ENCODE data around the gene GLB1L2. TPM values are rescaled to one million over a fixed set of nuclear protein-coding genes. Genes with fewer than 3 reads are reported as not detected.

Gene GLB1L2
- total RNA-seq, 3 donors from 2014 or later, result 21.5 to 27.9 (median 26.9) TPM

GRCh38 chr11:134374171-134374570 is 42.4 kb downstream of the GLB1L2 start:
- Histone ChIP-seq H3K4me1 (ENCODE audit: low read depth) (no peaks in the 10 kb centered on the region), H3K9me3 (no peaks in the 10 kb centered on the region), H3K4me3 (no peak overlapping the region), H3K36me3 (ENCODE audit: low read depth) (no peaks in the 10 kb centered on the region)
- no peak for ATAC-seq
- intact Hi-C loops (cut with DNase I, micrococcal nuclease), result no loop called here
- DNase-seq, result peak in 1 of 3 donors; percentile 25
- TF ChIP-seq, protein P1, sequence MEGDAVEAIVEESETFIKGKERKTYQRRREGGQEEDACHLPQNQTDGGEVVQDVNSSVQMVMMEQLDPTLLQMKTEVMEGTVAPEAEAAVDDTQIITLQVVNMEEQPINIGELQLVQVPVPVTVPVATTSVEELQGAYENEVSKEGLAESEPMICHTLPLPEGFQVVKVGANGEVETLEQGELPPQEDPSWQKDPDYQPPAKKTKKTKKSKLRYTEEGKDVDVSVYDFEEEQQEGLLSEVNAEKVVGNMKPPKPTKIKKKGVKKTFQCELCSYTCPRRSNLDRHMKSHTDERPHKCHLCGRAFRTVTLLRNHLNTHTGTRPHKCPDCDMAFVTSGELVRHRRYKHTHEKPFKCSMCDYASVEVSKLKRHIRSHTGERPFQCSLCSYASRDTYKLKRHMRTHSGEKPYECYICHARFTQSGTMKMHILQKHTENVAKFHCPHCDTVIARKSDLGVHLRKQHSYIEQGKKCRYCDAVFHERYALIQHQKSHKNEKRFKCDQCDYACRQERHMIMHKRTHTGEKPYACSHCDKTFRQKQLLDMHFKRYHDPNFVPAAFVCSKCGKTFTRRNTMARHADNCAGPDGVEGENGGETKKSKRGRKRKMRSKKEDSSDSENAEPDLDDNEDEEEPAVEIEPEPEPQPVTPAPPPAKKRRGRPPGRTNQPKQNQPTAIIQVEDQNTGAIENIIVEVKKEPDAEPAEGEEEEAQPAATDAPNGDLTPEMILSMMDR (IDR thresholded peaks at IDR 0.05), result no peak

GRCh38 chr11:134374891-134375550 is 43.2 kb downstream of the GLB1L2 start:
- H3K36me3 ChIP-seq (ENCODE audit: low read depth), result no peaks in the 10 kb centered on the region
- DNase-seq, result peak in 1 of 3 donors; percentile 31
- H3K4me1 ChIP-seq (ENCODE audit: low read depth), result no peaks in the 10 kb centered on the region
- ATAC-seq, result no peak
- intact Hi-C loops (cut with DNase I, micrococcal nuclease), result no loop called here
- TF ChIP-seq, protein P1 (IDR thresholded peaks at IDR 0.05), result no peak
- no peak overlapping the region for H3K4me3 ChIP-seq
- no peaks in the 10 kb centered on the region for H3K9me3 ChIP-seq

GRCh38 chr11:134376150-134376921 is 44.5 kb downstream of the GLB1L2 start:
- intact Hi-C loops (cut with DNase I, micrococcal nuclease), result no loop called here
- ATAC-seq (no peak), DNase-seq (peak in 1 of 3 donors; percentile 29)
- H3K4me1 ChIP-seq (ENCODE audit: low read depth), result no peaks in the 10 kb centered on the region
- no peaks in the 10 kb centered on the region for H3K36me3 ChIP-seq (ENCODE audit: low read depth)
- TF ChIP-seq, protein P1 (IDR thresholded peaks at IDR 0.05), result no peak
- H3K4me3 ChIP-seq, result no peak overlapping the region
- no peaks in the 10 kb centered on the region for H3K9me3 ChIP-seq

DNA sequence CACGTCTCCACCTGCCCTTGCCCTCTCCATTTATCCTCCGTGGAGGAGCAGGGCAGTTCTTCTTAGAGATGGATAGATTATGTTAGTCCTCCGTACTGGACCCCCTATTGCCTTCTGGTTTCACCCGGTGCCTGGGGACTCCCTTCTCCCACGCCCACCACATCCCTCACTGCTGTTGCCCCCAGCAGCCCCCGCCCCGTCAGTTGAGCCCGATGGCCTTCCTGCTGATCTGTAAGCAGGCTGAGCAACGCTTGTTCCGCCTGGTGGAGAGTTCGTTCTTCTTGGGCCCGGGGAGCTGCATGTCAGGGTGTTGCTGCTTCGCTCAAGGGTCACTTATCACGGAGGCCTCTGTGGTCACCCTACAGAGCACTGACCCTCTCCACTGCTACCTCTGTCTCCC is 46.1 kb downstream of the GLB1L2 start:
- Histone ChIP-seq H3K4me3 (no peak overlapping the region), H3K36me3 (ENCODE audit: low read depth) (no peaks in the 10 kb centered on the region), H3K4me1 (ENCODE audit: low read depth) (no peaks in the 10 kb centered on the region), H3K9me3 (no peaks in the 10 kb centered on the region)
- intact Hi-C loops (cut with DNase I, micrococcal nuclease), result no loop called here
- peak in 1 of 3 donors; percentile 23 for DNase-seq
- no peak for ATAC-seq
- TF ChIP-seq, protein P1 (IDR thresholded peaks at IDR 0.05), result no peak

GRCh38 chr11:134379241-134379640 is 47.5 kb downstream of the GLB1L2 start:
- Histone ChIP-seq H3K9me3 (no peaks in the 10 kb centered on the region), H3K36me3 (ENCODE audit: low read depth) (no peaks in the 10 kb centered on the region), H3K4me1 (ENCODE audit: low read depth) (no peaks in the 10 kb centered on the region), H3K4me3 (no peak overlapping the region)
- ATAC-seq (no peak), DNase-seq (no peak)
- TF ChIP-seq, protein P1 (IDR thresholded peaks at IDR 0.05), result no peak
- intact Hi-C loops (cut with DNase I, micrococcal nuclease), result no loop called here
